ENCODE results near the gene ETNK2. TPM values are rescaled to one million over a fixed set of nuclear protein-coding genes. Genes with fewer than 3 reads are reported as not detected.
A peak's percentile ranks its signal among the peaks of the same experiment; 100 is the strongest.

ETNK2 gene
- total RNA-seq, 4 donors from 2014 or later = 2.3 to 23.9 (median 13.9) TPM

GRCh38 chr1:204116539-204116938, 35.3 kb downstream of the ETNK2 start:
- Histone ChIP-seq H3K27me3 (no peaks in the 10 kb centered on the region), H3K9me3 (no peaks in the 10 kb centered on the region), H3K27ac (no peak overlapping the region), H3K36me3 (no peaks in the 10 kb centered on the region), H3K4me3 (no peak overlapping the region), H3K4me1 (no peaks in the 10 kb centered on the region)
- intact Hi-C loops (cut with DNase I; ENCODE audit: low total_unique reads) = no loop called here
- no peak for DNase-seq
- TF ChIP-seq CTCF (IDR thresholded peaks at IDR 0.05) (no peak), POLR2A (IDR thresholded peaks at IDR 0.05) (no peak)

DNA sequence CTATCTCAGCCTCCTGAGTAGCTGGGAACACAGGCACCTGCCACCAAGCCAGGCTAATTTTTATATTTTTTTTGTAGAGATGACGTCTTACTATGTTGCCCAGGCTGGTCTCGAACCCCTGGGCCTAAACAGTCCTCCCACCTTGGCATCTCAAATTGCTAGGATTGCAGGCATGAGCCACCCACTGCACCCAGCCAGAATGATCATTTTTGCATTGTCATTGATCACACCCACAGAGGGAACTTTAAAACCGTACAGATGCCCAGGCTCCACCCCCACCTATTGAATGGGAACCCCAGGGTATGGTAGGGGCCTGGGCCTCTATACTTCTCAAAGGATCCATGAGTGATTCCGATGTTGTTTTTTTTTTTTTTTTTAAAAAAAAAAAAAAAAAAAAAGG, 36.7 kb downstream of the ETNK2 start:
- intact Hi-C loops (cut with DNase I; ENCODE audit: low total_unique reads) = no loop called here
- no peak for DNase-seq
- peaks cover 0 to 3% of the 10 kb centered on the region in 2 donors for H3K4me1 ChIP-seq
- H3K27ac ChIP-seq = no peak overlapping the region
- no peaks in the 10 kb centered on the region for H3K9me3 ChIP-seq
- no peaks in the 10 kb centered on the region for H3K27me3 ChIP-seq
- no peak overlapping the region for H3K4me3 ChIP-seq
- no peaks in the 10 kb centered on the region for H3K36me3 ChIP-seq
- TF ChIP-seq POLR2A (IDR thresholded peaks at IDR 0.05) = no peak
- no peak for TF ChIP-seq CTCF (IDR thresholded peaks at IDR 0.05)

DNA sequence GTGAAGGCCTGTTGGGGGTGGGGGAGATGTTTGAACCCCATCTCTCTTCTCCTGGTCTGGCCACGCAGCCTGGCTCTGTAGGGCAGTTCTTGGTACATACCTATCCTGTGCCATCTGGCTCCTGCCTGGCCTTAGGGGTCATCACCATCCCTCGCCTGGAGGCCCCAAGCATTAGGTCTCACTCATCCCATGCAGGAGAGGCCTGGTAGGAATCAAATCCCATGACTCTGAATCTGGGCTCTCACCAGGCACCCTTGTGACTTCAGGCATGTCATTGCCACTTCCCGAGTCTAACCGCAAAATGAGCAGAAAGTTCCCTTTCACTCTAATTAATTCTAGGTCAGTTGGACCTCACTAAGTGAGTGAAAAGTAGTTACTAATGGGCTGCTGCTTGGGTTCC, 37.2 kb downstream of the ETNK2 start:
- H3K27me3 ChIP-seq = no peaks in the 10 kb centered on the region
- no peak overlapping the region for H3K4me3 ChIP-seq
- TF ChIP-seq CTCF (IDR thresholded peaks at IDR 0.05) (no peak), POLR2A (IDR thresholded peaks at IDR 0.05) (no peak)
- H3K36me3 ChIP-seq = no peaks in the 10 kb centered on the region
- intact Hi-C loops (cut with DNase I; ENCODE audit: low total_unique reads) = no loop called here
- no peaks in the 10 kb centered on the region for H3K9me3 ChIP-seq
- H3K27ac ChIP-seq = peak overlapping the region in 1 of 2 donors; percentile 73
- H3K4me1 ChIP-seq = peaks cover 0 to 3% of the 10 kb centered on the region in 2 donors
- no peak for DNase-seq

- no peak for DNase-seq
- H3K36me3 ChIP-seq = no peaks in the 10 kb centered on the region
- H3K27me3 ChIP-seq = no peaks in the 10 kb centered on the region
- intact Hi-C loops (cut with DNase I; ENCODE audit: low total_unique reads) = no loop called here
- no peak for TF ChIP-seq CTCF (IDR thresholded peaks at IDR 0.05)
- no peak for TF ChIP-seq POLR2A (IDR thresholded peaks at IDR 0.05)
- no peak overlapping the region for H3K4me3 ChIP-seq
- H3K4me1 ChIP-seq = peaks cover 0 to 6% of the 10 kb centered on the region in 2 donors
- no peaks in the 10 kb centered on the region for H3K9me3 ChIP-seq
- H3K27ac ChIP-seq = peak overlapping the region in 1 of 2 donors; percentile 73
These were observed 37.9 kb downstream of the ETNK2 start for GRCh38 chr1:204113896-204114295.

DNA sequence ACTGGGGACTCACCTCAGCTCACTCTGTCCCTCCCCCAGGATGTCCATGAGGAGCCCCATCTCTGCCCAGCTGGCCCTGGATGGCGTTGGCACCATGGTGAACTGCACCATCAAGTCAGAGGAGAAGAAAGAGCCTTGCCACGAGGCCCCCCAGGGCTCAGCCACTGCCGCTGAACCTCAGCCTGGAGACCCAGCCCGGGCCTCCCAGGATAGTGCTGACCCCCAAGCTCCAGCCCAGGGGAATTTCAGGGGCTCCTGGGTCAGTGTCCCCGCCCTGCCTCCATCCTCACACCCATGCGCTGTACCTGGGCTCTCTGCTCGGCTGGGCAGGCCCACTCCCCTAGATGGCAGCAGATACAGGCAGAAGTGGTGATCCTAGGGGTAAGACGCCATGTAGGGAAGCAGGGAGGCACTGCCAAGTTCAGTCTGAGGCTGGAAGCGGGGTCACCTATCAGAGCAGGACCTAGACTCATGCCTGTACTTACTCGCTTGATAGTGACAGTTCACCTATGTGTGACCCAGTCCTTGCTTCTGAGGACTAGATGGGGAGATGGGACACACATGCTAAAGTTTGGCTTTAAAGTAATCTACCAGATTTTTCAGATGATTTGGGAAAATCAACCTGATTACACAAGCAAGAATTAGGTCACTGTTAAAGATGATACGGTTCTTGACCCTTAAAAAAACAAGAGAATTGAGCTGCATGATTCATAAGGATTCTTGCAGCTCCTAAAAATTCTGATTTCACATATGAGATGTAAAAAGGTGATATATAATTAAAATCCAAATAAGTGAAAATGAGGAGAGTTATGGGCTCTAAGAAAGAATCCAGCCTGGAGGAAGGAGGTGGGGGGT, 38.7 kb downstream of the ETNK2 start:
- no peaks in the 10 kb centered on the region for H3K9me3 ChIP-seq
- H3K4me3 ChIP-seq = no peak overlapping the region
- no peak for DNase-seq
- intact Hi-C loops (cut with DNase I; ENCODE audit: low total_unique reads) = no loop called here
- peak overlapping the region; percentile 49 to 73 for H3K27ac ChIP-seq
- H3K27me3 ChIP-seq = no peaks in the 10 kb centered on the region
- TF ChIP-seq POLR2A (IDR thresholded peaks at IDR 0.05) (no peak), CTCF (IDR thresholded peaks at IDR 0.05) (no peak)
- H3K4me1 ChIP-seq = peaks cover 4 to 13% of the 10 kb centered on the region in 2 donors
- no peaks in the 10 kb centered on the region for H3K36me3 ChIP-seq

Data from uterus (tissue), 4 donors.